ENCODE data around the gene TNN.

DNA sequence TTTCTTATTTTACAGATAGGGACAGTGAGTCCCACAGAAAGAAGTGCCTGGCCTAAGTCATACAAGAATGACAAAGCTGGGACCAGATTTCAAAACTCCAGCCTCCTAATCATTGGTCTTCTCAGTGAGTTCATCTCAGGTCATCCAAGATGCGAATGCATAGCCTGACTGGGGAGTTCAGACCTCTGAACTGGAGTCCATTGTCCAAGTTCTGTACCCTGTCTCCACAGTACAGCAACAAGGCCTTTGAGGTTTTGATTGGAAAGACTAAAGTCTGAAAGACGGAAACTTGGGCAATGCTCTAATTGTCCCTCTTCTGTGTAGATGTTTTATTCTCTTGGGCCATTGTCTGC lies 62.0 kb downstream of the TNN start:
- TF ChIP-seq, protein P1, sequence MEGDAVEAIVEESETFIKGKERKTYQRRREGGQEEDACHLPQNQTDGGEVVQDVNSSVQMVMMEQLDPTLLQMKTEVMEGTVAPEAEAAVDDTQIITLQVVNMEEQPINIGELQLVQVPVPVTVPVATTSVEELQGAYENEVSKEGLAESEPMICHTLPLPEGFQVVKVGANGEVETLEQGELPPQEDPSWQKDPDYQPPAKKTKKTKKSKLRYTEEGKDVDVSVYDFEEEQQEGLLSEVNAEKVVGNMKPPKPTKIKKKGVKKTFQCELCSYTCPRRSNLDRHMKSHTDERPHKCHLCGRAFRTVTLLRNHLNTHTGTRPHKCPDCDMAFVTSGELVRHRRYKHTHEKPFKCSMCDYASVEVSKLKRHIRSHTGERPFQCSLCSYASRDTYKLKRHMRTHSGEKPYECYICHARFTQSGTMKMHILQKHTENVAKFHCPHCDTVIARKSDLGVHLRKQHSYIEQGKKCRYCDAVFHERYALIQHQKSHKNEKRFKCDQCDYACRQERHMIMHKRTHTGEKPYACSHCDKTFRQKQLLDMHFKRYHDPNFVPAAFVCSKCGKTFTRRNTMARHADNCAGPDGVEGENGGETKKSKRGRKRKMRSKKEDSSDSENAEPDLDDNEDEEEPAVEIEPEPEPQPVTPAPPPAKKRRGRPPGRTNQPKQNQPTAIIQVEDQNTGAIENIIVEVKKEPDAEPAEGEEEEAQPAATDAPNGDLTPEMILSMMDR (IDR thresholded peaks at IDR 0.05), result no peak
- no peak for TF ChIP-seq POLR2A (IDR thresholded peaks at IDR 0.05)
